ENCODE measurements around the gene NRXN3.

- TF ChIP-seq, protein P1, sequence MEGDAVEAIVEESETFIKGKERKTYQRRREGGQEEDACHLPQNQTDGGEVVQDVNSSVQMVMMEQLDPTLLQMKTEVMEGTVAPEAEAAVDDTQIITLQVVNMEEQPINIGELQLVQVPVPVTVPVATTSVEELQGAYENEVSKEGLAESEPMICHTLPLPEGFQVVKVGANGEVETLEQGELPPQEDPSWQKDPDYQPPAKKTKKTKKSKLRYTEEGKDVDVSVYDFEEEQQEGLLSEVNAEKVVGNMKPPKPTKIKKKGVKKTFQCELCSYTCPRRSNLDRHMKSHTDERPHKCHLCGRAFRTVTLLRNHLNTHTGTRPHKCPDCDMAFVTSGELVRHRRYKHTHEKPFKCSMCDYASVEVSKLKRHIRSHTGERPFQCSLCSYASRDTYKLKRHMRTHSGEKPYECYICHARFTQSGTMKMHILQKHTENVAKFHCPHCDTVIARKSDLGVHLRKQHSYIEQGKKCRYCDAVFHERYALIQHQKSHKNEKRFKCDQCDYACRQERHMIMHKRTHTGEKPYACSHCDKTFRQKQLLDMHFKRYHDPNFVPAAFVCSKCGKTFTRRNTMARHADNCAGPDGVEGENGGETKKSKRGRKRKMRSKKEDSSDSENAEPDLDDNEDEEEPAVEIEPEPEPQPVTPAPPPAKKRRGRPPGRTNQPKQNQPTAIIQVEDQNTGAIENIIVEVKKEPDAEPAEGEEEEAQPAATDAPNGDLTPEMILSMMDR (IDR thresholded peaks at IDR 0.05 in 2 of 3, conservative IDR thresholded peaks at IDR 0.05 in 1 of 3; ENCODE audit: borderline replicate concordance in 1 of 3, insufficient read depth in 1 of 3, low read depth in 2 of 3, low read length in 2 of 3), result no peak
- TF ChIP-seq EZH2 (IDR thresholded peaks at IDR 0.05) (no peak), POLR2A (IDR thresholded peaks at IDR 0.05; ENCODE audit: borderline replicate concordance, extremely low read depth, insufficient read depth, insufficient read length) (no peak), ZFX (IDR thresholded peaks at IDR 0.05) (no peak), SP1 (IDR thresholded peaks at IDR 0.05; ENCODE audit: low read depth) (no peak), POLR2AphosphoS5 (IDR thresholded peaks at IDR 0.05; ENCODE audit: low read depth, low read length) (no peak), RAD21 (IDR thresholded peaks at IDR 0.05; ENCODE audit: low read depth) (no peak), JUND (IDR thresholded peaks at IDR 0.05) (no peak), CEBPB (IDR thresholded peaks at IDR 0.05; ENCODE audit: low read depth) (no peak), YY1 (IDR thresholded peaks at IDR 0.05; ENCODE audit: extremely low read depth, insufficient replicate concordance, low read depth, low read length) (no peak), ELF1 (IDR thresholded peaks at IDR 0.05; ENCODE audit: borderline replicate concordance, low read depth) (no peak)
- TF ChIP-seq, protein P2, sequence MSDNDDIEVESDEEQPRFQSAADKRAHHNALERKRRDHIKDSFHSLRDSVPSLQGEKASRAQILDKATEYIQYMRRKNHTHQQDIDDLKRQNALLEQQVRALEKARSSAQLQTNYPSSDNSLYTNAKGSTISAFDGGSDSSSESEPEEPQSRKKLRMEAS (IDR thresholded peaks at IDR 0.05), result no peak
Measured at GRCh38 chr14:79331830-79332229, 1161.7 kb downstream of the NRXN3 start.

Data from HCT116 (cell line).